Stimulated activated CD4-positive, alpha-beta T cell treated with anti-CD3 and anti-CD28 coated beads, Interleukin-4, amount 100 ng/mL, for 1 hour (primary cell): Measurements from ENCODE around the gene MAP7D2.
A peak's percentile ranks its signal among the peaks of the same experiment; 100 is the strongest.
"Not testable (repeated sequence)": the region's sequence is repeated elsewhere in the genome, so short reads cannot be mapped to it uniquely, and the experiment has no call there.

Experiments
- DNase-seq: peaks from one replicate; pipeline ENCODE4 v3.0.0-alpha.2; 2020

Gene MAP7D2

DNA sequence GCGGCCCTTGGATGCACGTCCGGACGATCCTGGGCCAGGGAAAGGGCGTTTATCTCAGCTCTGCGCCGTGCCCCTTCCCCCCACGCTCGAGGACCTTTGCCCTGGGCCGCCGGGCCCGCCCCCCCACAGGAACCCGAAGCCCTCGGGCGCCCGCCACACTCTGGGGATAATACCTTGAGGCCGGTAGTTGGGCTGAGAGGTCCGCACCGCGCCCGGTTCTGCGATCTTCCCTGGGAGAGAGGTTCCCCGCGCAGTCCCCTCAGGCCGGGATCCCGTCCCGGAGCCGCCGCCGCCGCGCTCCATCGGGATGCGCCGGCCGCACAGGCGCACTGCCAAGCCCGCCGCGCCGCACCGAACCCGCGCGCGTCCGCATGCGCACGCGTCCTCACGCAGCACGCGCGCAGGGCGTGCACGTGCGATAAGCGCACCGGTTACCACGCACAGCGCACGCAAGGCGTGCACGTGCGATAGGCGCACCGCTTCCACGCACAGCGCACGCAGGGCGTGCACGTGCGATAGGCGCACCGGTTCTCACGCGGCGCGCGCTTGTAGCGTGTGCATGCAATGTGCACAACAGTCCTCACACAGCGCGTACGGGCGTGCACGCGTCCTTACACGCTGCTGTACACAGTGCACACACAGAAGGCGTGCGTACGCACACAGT, at the start of gene MAP7D2:
Gene MAP7D2 (minus strand): TSS at position 331 of the 664 bp plus-strand sequence. CDS start 28 bp downstream, at position 303.
- DNase-seq, result no peak

GRCh38 chrX:20162516-20162915, 45.8 kb upstream of the MAP7D2 start:
- not testable (repeated sequence) for DNase-seq

DNA sequence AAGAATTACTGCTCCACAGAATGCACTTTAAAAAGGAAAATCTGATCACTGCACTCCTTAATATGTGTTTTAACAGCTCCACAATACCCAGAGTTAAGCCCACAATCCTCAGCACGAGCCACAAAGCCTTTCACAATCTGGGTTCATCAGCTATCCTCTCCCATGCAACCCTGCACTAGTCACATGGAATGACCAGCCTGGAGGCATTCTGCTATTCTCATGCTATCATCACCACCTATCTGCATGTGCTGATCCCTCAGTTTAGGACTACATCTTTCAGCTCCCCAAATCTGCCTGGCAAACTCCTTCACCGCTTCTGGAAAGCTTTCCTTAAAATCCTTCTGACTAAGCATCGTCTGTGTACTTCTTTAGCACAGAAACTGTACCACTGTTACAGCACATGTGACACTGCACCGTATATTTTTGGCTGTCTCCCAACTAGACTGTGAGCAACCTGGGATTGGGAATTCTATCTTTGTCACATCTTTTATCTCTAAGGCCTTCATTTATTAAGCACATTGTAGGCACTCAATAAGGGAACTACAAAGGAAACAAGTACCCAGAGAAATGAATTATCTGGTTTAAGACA, 43.2 kb upstream of the MAP7D2 start:
- DNase-seq, result no peak

DNA sequence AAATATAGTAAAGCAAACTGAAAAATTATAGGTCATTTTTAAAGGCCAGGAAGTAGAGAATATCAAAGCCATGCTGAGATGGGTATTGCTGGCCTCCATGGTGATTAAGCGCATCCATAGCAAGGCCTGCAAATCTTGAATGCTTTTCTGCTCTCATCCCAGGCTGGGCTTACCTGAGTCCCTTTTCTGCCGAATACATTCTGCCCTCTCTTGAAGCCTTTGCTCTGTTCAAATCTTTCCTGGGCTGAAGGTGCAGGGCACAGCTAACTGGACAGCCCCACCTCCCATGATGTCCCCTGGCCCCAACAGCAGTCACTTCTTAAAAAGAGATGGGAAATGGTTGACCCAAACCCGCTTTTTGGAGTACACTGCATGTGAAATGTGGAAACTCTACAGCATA, 35.0 kb upstream of the MAP7D2 start:
- no peak for DNase-seq

DNA sequence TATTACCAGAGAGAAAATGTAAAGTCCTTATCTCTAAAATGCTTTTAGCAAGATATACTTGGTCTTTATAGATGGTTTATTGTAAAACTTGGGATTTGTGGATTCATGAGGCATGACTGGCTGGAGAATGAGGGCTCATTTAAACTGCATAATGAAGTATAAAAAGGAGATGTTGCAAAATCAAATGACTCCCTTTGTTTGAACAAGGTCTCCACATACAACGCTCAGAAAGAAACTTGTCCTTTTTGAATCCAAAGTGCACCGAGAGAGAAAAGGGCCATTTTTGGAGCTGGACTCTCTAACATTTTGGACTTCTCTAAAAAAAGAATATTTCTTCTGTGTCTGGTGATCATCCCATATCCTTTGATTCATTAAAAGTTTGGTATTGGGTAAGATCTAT, 32.6 kb upstream of the MAP7D2 start:
- DNase-seq, result no peak

GRCh38 chrX:20147561-20147960, 30.9 kb upstream of the MAP7D2 start:
- no peak for DNase-seq

- DNase-seq, result no peak
These were observed 27.8 kb upstream of the MAP7D2 start for GRCh38 chrX:20144491-20144890.

GRCh38 chrX:20143561-20143960, 26.9 kb upstream of the MAP7D2 start:
- DNase-seq, result no peak

DNA sequence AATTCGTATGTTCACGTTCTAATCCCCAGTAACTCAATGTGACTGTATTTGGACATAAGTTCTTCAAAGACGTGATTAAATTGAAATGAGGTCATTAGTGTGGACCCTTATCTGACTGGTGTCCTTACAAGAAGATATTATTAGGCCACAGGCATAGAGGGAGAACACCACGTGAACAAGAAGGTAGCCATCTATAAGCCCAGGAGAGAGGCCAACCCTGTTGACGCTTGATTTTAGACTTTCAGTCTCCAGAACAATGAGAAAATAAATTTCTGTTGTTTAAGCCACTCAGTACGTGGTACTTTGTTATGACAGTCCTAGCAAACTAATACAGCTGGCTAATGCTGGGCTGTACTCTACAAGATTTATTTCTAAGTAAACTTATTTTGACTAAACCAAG, 26.4 kb upstream of the MAP7D2 start:
- DNase-seq, result no peak

- peak; percentile 90 for DNase-seq
These were observed 24.8 kb upstream of the MAP7D2 start, which contains the start of gene EIF1AX for GRCh38 chrX:20141281-20142220. Gene EIF1AX (minus strand): TSS chrX:20141838. CDS start chrX:20141640, 198 bp downstream.

GRCh38 chrX:20140420-20140819, 23.7 kb upstream of the MAP7D2 start:
- DNase-seq, result no peak

- no peak for DNase-seq
These were observed 23.3 kb upstream of the MAP7D2 start for GRCh38 chrX:20139966-20140365.

- no peak for DNase-seq
These were observed 19.2 kb upstream of the MAP7D2 start for GRCh38 chrX:20135944-20136343.

DNA sequence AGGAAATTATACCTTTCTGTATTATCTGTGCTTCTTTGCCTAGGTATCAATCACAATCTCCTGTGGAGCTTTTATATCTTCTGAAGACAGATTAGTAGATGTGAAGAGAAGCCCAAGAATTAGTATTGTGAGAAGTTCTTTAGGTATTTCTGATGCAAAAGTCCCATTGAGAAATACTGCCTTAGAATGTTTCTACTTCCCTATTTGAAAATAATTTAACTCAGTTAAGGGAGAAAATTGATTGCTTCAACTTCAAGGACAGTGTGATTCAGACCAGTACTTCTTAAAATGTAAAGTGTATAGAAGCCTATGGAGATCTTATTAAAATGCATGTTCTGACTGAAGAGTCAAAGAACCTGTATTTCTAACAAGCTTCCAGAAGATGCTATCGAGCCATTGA, 16.0 kb upstream of the MAP7D2 start:
- no peak for DNase-seq

DNA sequence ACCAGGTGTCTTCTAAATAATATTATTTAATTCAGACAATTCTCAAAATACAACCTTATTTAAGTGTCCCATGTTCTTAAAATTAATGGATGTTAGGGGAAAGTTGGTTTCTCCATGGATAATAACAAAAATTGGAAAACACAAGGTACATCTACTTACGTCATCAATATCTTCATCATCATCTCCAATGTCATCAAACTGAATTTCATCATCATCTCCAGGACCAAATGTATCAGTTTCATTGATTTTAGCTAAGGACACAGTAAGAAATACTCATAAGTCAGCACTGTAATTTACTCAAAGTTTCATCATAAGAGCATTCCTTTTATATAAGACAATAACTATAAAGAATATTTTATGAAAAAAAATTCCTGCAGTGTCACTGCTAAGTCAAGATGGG, 13.7 kb upstream of the MAP7D2 start:
- no peak for DNase-seq

GRCh38 chrX:20129547-20129946, 12.8 kb upstream of the MAP7D2 start:
- DNase-seq, result no peak

DNA sequence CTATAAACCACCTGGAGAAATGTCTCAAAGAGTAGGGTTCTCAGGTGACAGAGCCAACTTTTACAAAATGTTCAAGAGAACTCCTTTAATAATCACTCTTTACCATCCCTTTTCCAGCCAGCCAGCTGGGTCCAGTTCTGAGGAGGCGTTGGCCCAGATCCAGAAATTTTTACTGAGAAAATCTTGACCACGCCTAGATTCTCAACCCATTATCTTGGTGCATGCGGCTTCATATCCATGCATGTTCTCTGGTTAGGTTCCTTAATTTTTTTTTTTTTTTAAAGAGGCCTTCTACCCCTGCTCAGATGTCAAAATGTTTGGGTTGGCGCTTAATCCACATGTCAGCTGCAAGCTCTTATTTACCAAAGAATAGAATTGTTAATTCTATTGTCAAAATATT, 12.0 kb upstream of the MAP7D2 start:
- no peak for DNase-seq

DNA sequence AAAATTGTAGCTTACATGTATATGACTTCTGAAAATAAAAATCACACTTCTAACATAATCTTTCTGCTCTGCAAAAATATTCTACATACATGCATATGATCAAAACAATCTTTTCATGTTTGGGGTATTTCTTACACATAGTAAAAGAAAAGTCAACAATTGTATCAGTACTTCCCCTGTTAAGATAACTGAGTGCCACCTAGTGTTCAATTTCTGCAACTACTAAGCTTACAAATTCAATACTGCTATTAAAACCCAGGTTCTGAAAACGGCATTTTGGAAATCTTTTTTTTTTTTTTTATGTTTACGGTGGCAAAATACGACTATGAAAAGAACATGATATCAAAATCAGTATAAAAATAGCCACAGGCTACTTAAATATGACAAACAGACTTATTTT, 10.7 kb upstream of the MAP7D2 start:
- not testable (repeated sequence) for DNase-seq

- not testable (repeated sequence) for DNase-seq
These were observed 10.1 kb upstream of the MAP7D2 start for GRCh38 chrX:20126833-20127232.

DNA sequence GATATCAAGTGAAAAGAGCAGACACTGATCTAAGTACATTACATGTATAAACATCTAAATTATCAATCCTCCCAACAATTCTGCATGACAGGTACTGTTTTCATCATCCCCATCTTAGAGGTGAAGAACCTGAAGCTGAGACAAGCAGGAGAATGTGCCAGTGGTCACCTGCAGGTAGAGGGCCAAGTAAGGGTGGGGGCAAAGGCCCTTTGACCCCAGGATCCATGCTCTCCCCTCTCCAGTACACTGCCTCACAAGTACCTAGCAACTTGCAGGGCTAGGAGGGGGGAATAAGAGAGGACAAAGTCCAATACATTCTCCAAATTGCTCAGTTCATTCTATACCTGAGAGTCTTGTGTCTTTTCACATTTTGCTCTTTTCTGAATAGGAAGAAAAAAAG, 8.3 kb upstream of the MAP7D2 start:
- DNase-seq, result no peak

- no peak for DNase-seq
These were observed 1.5 kb upstream of the MAP7D2 start for GRCh38 chrX:20118065-20118824.

DNA sequence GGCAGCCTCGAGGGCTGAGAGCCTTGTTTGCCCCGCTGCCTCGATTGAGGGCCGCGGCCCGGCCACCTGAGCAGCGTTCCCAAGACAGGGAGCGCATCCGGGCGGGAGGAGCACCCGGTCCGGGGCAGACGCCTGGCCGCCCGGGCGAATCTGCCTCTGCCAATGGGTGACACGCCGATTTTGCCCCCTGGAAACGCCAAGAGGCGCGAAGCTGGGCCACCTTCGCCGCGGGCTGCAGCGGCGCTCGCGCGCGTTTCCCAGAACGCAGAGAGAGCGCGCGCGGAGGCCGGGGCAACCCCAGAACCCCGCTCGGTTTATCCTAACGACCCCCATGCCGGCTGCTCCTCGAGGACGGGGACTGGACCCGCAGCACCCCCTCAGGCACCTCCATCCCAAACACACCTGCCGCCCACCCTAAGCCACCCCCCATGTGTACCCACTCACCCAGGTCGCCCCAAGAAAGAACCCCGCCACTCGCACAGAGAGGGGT, 575 bp downstream of the MAP7D2 start:
- no peak for DNase-seq
